NCI-H2171 treated with DMSO at 0.1 percent for 48 hours (cell line): Measurements from ENCODE around the gene ENTREP1.
"Not testable (repeated sequence)": the region's sequence is repeated elsewhere in the genome, so short reads cannot be mapped to it uniquely, and the experiment has no call there.

Experiments
- DNase-seq: peaks from one replicate; lab custom pipeline; 2025; lab: John Stamatoyannopoulos, UW

Gene ENTREP1

DNA sequence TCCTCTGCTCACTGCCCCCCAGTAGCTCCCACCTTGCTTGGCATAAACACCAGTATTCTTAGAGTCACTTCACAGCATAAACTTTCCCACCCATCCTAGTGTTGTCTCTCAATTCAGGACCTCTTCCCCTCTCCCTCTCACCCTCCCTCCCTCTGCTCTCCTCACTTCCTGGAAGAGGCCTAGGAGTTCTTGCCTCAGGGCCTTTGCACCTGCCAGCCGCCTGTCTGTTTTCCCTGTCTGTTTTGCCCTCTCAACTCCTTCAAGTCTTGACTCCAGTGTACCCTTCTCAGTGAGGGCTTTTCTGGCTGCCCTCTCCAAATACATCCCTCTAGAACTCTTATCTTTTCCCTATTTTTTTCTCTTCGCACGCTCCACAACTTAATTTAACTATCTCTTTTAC is 86.2 kb downstream of the ENTREP1 start:
- DNase-seq = no peak

DNA sequence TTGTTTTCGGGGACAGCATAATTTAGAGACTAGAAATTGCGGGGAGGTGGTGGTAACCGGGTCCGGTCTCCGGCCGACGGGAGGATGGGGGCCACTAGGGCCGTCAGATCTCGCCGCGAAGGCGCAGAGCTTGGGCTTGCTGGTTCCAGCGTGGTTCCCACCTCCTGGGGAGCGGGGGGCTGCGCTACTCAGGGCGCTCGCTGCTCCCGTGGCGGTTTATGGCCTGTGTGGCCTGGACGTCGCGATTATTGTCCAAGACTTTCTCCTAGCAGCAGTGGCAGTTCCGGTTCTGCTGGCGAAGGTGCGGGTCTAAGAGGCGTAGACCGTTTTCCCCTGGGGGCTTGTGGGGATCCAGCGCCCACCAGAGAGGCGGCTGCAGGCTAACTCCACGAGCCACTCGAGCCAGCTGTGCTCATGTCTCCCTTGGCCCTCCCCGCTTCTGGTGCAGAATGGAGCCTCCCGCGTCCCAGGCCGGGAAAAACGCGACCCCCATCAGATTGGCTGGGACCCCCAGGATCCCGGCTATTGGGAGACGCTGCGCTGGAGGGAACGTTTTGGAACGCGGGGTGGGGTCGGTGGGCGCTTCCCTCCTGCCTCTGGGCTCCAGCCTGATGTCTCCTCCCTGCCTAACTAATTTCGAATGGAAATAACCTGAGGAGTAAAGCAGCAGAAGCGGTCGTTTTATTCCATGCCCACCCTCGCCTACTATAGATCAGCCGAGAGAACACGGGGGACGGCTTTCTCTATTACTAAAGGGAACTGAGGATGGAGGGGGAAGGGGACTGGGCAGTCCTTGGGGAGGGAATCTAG is 87.1 kb downstream of the ENTREP1 start:
- no peak for DNase-seq

DNA sequence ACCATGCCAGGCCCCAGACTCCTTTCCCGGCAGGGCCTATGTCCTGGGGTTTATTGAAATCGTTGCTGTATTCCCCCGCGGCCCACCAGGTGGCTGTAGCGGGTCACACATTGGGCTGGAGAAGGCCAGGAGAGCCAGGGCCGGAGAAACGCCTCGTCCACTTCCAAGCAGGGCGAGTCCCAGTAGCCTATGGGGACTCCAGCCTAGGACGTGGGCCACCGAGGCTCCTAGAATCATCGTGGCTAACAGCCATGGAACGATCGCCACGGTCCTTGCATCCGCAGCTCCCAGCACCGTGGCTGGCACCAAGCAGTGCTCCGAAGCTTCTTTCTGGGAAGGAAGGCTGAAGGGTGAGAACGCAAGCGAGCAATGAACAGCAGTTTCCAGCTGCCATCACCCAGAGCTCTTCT is 87.7 kb downstream of the ENTREP1 start:
- DNase-seq = no peak

DNA sequence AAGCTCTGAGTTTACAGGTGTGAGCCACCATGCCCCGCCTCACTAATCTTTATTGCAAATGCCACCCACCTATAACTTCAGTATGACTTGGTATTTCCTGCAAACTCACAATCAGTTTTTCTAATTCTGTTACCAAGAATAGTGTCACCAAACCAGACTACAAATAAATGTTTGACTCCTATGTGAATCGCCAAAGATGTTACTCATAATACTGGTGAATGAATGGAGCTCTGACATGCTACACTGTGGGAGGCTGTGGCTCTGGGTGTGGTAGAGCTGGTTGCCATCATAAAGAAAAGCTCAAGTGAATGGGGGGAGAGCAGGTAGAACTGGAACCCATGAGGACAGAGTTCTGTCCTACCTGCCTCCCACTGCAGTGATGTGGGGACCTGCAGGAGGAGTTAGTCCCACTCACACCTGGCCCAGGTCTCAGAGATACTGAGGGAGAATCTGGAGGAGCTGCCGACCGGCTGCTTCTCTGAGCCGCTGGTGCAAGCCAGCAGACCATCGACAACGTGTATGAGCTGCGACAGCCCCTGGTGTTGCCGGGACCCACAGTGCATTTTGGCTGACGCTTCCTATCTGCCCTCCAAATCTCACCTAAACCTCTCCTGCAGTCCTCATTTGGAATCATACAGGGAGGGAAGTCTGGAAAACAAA is 95.7 kb downstream of the ENTREP1 start:
- no peak for DNase-seq

DNA sequence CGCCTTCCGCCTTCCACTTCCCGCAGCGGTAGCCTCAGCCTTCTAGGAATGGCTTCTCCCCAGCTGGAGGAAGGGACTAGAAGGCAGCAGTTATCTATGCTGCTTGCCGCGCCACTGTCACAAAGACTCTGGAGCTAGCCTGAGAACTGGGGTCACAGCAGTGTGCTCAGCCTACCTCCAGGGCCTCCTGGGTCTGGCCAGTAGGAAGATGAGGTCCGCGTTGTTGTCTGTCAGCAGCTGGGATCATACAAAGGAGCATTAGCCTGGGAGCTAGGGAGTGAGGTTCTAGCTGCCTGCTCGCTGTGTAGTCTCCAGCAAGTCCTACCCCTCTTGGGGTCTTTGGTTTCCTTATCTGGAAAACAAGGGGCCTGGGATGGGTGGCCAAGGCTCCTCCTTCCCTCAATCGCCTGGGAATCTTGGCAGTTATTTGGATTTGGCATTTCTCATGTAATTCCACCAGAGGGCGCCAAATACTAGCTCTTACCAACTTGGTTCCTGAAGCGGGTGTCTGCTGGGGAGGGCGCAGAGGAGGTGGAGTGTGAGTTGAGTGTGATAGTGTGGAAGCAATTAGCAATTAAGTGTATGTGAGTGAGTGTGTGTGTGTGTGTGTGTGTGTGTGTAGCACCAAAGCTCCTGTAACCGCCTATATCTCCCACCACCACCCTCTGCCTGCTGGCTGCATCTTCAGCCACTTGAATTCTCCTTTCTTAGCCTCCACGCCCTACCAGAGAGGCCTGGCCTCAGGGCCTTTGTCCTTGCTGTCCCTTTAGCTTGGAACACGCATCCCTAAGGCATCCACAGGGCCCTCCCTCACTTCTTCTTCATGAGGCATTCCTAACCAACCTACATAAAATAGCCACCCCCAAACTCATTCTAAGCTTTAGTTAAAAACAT is 97.1 kb downstream of the ENTREP1 start:
- peak; percentile 74 for DNase-seq

DNA sequence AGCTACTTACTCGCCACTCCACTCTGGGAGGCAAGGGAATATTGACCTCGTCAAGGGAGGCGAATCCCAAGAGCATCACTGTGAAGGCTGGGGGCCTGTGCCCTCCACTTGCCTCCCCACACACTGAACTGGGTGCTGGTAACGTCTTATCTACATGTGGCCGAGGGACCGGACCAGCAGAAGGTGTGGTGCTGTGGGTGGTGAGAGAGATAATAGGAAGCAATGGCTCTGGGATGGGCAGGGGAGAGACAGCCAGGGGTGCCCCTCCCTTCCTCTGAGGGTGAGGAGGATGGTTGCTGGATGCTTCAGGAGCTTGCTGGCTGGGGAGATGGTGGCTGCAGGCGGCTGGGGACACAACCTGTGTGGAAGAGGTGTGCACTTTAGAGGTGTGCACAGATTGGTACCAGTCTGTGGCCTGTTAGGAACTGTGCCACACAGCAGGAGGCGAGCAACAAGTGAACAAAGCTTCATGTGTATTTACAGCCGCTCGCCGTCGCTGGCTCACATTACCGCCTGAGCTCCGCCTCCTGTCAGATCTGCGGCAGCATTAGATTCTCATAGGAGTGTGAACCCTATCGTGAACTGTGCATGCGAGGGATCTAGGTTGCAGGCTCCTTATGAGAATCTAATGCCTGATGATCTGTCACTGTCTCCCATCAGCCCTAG is 100.3 kb downstream of the ENTREP1 start:
- DNase-seq = peak; percentile 60

DNA sequence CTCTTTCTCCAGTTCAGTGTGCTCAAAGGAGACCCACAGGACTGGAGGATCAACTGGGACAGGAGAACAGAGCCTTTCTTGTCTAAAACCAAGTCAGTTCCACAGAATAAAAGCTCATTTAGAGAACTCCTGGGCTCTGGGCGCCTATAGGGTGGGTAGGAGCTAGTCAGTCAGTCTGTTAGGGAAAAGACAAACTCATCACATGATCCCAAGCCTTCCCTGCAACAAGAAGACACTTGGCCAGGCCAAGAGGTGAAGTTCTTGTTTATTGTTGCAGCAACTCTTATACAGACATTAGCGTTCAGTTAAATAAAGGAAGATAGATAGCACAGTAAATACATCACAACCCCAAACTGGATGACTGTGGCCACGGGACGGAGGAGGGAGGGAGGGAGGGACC is 102.3 kb downstream of the ENTREP1 start:
- no peak for DNase-seq

DNA sequence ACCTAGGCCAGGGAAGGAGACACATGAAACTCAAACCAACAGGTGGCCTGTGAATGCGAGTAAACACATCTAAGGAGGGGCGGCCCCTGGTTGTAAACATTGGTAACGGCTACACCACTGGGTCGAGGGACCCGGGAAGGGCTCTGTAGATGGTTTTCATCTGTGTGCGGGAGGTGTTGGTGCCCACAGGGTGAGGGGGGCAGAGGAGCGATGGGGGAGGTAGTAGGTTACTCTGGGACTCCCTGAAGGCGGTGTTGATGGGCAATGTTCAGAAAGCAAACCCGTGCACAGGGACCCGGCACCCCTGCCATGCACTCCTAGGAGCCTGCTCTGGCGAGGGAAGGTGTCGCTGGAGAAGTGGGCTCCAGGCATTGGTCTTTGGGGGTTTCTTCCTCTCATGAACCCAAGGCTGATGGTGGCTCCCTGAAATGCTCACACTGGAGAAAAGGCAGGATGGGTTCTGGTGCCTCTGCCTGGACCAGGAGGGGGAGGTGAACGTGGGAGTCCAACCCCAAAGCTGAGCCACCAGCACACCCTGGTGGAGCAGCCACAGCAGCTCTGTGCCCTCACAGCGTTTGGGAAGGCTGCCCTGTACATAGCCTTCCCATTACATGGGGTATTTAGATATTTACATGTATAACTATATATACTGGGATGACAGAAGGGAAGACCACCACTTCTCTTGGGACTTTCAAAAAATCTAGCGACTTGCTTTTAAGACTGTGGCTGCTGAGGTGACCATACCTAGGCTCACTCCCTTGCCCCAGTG is 103.2 kb downstream of the ENTREP1 start:
- no peak for DNase-seq

DNA sequence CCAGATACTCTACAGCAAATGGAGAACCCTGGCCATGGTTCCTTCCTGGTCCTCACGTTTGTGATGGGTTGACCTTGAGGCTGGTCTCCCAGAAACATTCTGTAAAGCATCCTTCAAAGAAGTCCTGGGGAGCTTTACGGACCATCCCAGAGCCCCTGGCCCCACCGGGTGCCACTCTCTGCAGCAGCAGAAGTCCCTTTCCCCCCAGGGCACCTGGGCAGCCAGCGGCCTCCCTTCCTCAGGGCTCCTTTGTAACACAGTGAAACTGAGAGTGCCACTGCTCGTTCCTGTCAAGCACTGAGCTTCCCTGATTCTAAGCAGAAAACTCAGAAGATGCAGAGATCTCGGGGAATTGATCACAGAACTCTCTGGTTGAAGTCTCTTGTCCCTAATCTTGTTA is 104.3 kb downstream of the ENTREP1 start:
- DNase-seq = no peak

DNA sequence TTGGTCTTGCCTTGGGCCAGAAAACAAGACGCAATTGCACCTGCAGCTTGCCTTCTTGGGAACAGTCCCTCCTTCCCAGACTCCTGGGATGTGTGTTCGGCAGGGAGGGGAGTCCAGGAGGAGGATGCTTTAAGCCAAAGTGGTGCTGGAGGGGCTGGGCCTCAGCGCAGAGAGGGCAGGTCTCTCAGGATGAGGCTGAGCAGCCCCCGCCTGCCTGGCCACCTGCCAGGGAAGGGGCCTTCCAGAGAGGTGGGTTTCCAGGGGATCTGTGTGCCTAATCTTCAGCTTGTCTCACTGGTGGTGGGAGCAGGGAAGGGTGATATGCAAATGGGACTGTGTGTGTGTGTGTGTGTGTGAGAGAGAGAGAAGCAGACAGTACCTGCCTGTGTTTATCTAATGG is 105.2 kb downstream of the ENTREP1 start:
- no peak for DNase-seq

DNA sequence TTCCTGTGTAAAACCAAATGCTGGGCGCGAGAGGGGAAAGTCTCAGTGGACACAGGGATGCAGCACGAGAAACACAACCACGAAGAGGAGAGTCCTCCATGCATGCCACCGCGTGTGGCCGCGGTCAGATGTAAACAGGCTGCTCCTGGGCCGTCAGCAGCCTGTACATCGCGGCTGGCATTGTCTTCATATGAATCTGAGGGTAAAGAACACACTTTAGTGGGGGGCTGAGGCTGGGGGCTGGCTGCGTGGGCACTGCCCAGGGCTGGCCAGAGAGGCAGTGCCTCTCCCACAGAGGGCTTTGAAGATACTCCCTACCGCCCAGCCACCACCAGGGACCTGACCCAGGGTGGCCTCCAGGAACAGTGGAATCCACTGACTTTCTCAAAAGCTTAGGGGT is 106.2 kb downstream of the ENTREP1 start:
- no peak for DNase-seq

DNA sequence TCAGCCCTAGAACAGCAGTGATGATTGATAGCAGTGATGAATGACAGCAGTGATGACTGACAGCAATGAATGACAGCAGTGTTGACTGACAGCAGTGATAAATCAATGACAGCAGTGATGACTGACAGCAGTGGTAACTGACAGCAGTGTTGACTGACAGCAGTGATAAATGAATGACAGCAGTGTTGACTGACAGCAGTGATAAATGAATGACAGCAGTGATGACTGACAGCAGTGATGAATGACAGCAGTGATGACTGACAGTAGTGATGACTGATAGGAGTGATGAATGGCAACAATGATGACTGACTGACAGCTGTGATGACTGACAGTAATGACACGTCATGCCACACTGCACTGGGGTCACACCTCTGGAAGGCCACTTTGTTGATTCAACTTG is 106.8 kb downstream of the ENTREP1 start:
- DNase-seq = no peak

DNA sequence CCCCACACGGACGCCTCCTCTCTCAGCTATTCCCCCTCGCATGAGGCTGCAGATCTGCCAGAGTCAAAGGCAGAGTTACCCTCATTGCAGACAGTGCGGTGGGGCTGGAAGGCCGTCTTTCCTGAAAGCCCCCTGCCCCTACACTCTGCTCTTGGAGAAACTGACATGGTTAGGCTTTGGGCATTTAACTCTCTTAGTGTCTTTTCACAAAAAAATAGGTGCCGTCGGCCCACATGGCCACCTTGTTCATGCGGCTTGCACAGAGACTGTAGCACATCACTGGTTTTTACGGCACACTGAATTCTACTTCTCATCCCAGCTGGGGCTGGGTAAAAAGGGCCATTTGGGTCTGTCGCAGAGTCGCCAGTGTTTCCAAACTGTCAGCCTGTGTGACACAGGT is 107.6 kb downstream of the ENTREP1 start:
- DNase-seq = no peak

DNA sequence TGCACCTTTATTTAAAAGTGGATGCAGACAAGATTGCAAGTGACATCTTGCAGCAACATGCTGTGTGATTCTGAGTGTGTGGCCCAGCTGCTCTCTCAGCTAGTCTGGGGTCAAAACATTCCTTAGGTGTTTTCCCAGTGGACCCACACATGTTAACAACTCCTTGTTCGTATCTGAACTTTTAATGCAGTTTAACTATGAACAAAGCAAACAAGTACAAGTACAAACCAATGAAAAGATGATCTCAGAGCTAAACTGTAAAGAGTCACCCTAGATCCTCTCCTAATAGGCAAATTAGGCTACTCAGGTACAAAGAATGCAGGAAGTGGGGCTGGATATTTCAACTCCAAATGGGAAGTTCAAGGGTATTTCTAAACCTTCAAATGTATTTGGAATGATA is 108.4 kb downstream of the ENTREP1 start:
- DNase-seq = no peak

DNA sequence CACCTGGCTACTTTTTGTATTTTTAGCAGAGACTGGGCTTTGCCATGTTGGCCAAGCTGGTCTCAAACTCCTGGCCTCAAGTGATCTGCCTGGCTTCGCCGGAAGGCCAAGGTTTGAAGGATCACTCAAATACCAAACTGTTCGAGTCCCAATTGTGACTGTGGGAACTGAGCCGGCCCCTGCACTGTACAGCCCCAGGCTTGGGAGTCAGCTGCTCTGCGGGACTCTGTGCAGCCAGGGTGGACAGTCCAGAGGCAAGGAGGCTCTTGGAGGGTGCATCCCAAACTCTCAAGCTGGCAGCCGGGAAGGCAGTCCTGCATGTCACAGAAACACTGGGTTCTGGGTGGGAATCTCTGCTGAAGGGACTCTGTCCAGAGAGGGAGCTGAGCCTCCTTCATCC is 109.0 kb downstream of the ENTREP1 start:
- DNase-seq = no peak

DNA sequence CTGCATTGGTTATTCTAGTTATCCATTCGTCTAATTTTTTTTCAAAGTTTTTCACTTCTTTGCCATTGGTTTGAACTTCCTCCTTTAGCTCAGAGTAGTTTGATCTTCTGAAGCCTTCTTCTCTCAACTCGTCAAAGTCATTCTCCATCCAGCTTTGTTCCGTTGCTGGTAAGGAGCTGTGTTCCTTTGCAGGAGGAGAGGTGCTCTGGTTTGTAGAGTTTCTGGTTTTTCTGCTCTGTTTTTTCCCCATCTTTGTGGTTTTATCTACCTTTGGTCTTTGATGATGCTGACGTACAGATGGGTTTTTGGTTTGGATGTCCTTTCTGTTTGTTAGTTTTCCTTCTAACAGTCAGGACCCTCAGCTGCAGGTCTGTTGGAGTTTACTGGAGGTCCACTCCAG is 114.6 kb downstream of the ENTREP1 start:
- DNase-seq = not testable (repeated sequence)

DNA sequence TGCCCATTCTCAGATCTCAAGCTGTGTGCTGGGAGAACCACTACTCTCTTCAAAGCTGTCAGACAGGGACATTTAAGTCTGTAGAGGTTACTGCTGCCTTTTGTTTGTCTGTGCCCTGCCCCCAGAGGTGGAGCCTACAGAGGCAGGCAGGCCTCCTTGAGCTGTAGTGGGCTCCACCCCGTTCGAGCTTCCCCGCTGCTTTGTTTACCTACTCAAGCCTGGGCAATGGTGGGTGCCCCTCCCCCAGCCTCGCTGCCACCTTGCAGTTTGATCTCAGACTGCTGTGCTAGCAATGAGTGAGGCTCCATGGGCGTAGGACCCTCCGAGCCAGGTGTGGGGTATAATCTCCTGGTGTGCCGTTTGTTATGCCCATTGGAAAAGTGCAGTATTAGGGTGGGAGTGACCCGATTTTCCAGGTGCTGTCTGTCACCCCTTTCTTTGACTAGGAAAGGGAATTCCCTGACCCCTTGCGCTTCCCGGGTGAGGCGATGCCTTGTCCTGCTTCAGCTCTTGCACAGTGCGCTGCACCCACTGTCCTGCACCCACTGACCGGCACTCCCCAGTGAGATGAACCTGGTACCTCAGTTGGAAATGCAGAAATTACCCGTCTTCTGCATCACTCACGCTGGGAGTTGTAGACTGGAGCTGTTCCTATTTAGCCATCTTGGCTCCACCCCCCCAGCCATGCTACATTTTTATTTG is 115.4 kb downstream of the ENTREP1 start:
- DNase-seq = not testable (repeated sequence)
